ENCODE results near the gene BBX. TPM values are rescaled to one million over a fixed set of nuclear protein-coding genes. Genes with fewer than 3 reads are reported as not detected.

The BBX gene
- total and polyA plus RNA-seq, 2 of the 13 experiments (the other 11 are each of a cell fraction or from before 2014, with no cell fraction given), result 13.7 to 23.2 TPM

DNA sequence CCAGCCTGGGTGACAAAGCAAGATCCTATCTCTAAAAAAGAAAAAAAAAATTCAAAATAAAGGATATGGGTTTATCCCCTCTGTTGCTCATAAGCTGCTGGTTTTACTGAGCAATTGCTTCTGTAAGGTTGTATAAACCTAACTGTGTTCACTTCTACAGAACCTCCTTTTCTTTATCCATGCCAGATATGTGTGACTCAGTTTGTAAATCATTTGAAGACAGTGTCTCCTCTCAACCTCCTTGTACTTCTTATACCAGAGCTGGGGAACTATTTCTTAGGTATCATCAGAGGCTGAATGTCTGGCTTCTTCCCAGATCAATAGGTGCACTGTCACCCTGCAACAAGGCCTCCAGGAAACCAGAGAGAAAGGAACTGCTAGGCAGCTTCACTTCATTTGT, 294.3 kb downstream of the BBX start:
- Histone ChIP-seq H3K4me3 (replicated peaks in 1 of 3; ENCODE audit: insufficient read depth in 1 of 3, low read depth in 2 of 3, low read length in 3 of 3) (no peak overlapping the region), H3K27me3 (ENCODE audit: control insufficient read depth in 1 of 2, insufficient read depth in 2 of 2, low read length in 2 of 2) (no peaks in the 10 kb centered on the region), H3K4me1 (ENCODE audit: insufficient read depth, low read length) (peaks cover 20% of the 10 kb centered on the region), H2AFZ (ENCODE audit: low read length) (no peak overlapping the region), H4K20me1 (ENCODE audit: insufficient read depth, low read length) (no peaks in the 10 kb centered on the region), H3K9ac (ENCODE audit: insufficient read depth, low read depth, low read length) (no peak overlapping the region), H3K9me3 (ENCODE audit: low read length) (no peaks in the 10 kb centered on the region), H3K27ac (ENCODE audit: extremely low read length, insufficient read depth, low read length) (no peak overlapping the region), H3K36me3 (replicated peaks in 1 of 2; ENCODE audit: control insufficient read depth in 1 of 2, insufficient read depth in 2 of 2, low read length in 2 of 2) (no peaks in the 10 kb centered on the region), H3K4me2 (ENCODE audit: low read depth, low read length) (no peak overlapping the region), H3K79me2 (ENCODE audit: insufficient read depth, low read length) (no peaks in the 10 kb centered on the region)
- intact Hi-C loops (cut with micrococcal nuclease; ENCODE audit: unreplicated experiment), result no loop called here
- POLR2A ChIA-PET, result no interaction called here
- in situ Hi-C loops (cut with HindIII; ENCODE audit: extremely low pct_ligation_motif_present, low pct_unique_long_range_greater_than_20kb), result no loop called here
- ATAC-seq (peak; percentile 22; the same call in 1 of the 3 replicates), DNase-seq (ENCODE audit: low spot score) (no peak), FAIRE-seq (no peak)
- CTCF ChIA-PET (ENCODE audit: low intra/inter-chr PET ratio, low total read pairs), result no interaction called here
- BruUV-seq (replicated peaks), result no TSS peak
- no peak for TF ChIP-seq ZNF510 (CRISPR knock-in tag; IDR thresholded peaks at IDR 0.05; ENCODE audit: low read depth)
- no peak for TF ChIP-seq ETV5 (CRISPR knock-in tag; IDR thresholded peaks at IDR 0.05; ENCODE audit: borderline replicate concordance)
- no peak for TF ChIP-seq IRX3 (CRISPR knock-in tag; IDR thresholded peaks at IDR 0.05; ENCODE audit: borderline replicate concordance, low read depth)
- TF ChIP-seq FOXK2 (IDR thresholded peaks at IDR 0.05), result no peak
- TF ChIP-seq, protein P1, sequence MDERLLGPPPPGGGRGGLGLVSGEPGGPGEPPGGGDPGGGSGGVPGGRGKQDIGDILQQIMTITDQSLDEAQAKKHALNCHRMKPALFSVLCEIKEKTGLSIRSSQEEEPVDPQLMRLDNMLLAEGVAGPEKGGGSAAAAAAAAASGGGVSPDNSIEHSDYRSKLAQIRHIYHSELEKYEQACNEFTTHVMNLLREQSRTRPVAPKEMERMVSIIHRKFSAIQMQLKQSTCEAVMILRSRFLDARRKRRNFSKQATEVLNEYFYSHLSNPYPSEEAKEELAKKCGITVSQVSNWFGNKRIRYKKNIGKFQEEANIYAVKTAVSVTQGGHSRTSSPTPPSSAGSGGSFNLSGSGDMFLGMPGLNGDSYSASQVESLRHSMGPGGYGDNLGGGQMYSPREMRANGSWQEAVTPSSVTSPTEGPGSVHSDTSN (CRISPR knock-in tag; IDR thresholded peaks at IDR 0.05), result no peak
- TF ChIP-seq ZNF33B (CRISPR knock-in tag; IDR thresholded peaks at IDR 0.05), result no peak
- TF ChIP-seq, protein P2, sequence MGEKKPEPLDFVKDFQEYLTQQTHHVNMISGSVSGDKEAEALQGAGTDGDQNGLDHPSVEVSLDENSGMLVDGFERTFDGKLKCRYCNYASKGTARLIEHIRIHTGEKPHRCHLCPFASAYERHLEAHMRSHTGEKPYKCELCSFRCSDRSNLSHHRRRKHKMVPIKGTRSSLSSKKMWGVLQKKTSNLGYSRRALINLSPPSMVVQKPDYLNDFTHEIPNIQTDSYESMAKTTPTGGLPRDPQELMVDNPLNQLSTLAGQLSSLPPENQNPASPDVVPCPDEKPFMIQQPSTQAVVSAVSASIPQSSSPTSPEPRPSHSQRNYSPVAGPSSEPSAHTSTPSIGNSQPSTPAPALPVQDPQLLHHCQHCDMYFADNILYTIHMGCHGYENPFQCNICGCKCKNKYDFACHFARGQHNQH (CRISPR knock-in tag; IDR thresholded peaks at IDR 0.05), result no peak
- no peak for TF ChIP-seq RARA (CRISPR knock-in tag; IDR thresholded peaks at IDR 0.05)
- no peak for TF ChIP-seq EP300 (IDR thresholded peaks at IDR 0.05; ENCODE audit: low read depth in 2 of 2, low read length in 2 of 2)
- TF ChIP-seq EP300 (CRISPR knock-in tag; IDR thresholded peaks at IDR 0.05; ENCODE audit: borderline replicate concordance), result no peak
- no peak for TF ChIP-seq BRD4 (CRISPR knock-in tag; IDR thresholded peaks at IDR 0.05)
- no peak for TF ChIP-seq ZNF251 (CRISPR knock-in tag; IDR thresholded peaks at IDR 0.05)
- no peak for TF ChIP-seq ZMYM2 (CRISPR knock-in tag; IDR thresholded peaks at IDR 0.05)
- TF ChIP-seq ZNF607 (CRISPR knock-in tag; IDR thresholded peaks at IDR 0.05; ENCODE audit: borderline replicate concordance), result no peak
- TF ChIP-seq, protein P3, sequence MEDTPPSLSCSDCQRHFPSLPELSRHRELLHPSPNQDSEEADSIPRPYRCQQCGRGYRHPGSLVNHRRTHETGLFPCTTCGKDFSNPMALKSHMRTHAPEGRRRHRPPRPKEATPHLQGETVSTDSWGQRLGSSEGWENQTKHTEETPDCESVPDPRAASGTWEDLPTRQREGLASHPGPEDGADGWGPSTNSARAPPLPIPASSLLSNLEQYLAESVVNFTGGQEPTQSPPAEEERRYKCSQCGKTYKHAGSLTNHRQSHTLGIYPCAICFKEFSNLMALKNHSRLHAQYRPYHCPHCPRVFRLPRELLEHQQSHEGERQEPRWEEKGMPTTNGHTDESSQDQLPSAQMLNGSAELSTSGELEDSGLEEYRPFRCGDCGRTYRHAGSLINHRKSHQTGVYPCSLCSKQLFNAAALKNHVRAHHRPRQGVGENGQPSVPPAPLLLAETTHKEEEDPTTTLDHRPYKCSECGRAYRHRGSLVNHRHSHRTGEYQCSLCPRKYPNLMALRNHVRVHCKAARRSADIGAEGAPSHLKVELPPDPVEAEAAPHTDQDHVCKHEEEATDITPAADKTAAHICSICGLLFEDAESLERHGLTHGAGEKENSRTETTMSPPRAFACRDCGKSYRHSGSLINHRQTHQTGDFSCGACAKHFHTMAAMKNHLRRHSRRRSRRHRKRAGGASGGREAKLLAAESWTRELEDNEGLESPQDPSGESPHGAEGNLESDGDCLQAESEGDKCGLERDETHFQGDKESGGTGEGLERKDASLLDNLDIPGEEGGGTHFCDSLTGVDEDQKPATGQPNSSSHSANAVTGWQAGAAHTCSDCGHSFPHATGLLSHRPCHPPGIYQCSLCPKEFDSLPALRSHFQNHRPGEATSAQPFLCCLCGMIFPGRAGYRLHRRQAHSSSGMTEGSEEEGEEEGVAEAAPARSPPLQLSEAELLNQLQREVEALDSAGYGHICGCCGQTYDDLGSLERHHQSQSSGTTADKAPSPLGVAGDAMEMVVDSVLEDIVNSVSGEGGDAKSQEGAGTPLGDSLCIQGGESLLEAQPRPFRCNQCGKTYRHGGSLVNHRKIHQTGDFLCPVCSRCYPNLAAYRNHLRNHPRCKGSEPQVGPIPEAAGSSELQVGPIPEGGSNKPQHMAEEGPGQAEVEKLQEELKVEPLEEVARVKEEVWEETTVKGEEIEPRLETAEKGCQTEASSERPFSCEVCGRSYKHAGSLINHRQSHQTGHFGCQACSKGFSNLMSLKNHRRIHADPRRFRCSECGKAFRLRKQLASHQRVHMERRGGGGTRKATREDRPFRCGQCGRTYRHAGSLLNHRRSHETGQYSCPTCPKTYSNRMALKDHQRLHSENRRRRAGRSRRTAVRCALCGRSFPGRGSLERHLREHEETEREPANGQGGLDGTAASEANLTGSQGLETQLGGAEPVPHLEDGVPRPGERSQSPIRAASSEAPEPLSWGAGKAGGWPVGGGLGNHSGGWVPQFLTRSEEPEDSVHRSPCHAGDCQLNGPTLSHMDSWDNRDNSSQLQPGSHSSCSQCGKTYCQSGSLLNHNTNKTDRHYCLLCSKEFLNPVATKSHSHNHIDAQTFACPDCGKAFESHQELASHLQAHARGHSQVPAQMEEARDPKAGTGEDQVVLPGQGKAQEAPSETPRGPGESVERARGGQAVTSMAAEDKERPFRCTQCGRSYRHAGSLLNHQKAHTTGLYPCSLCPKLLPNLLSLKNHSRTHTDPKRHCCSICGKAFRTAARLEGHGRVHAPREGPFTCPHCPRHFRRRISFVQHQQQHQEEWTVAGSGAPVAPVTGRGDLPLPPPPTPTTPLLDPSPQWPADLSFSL (CRISPR knock-in tag; IDR thresholded peaks at IDR 0.05), result no peak
- no peak for TF ChIP-seq PAWR (CRISPR knock-in tag; IDR thresholded peaks at IDR 0.05; ENCODE audit: borderline replicate concordance)
- no peak for TF ChIP-seq SATB2 (CRISPR knock-in tag; IDR thresholded peaks at IDR 0.05)
